GM19397 (cell line): ENCODE measurements around the gene CALN1.

Experiments
- ATAC-seq: cut with Tn5 transposase; IDR thresholded peaks from one replicate; pipeline ENCODE4 v1.9.1; 2021; ENCODE audit warnings: mild to moderate bottlenecking, moderate library complexity; ENCODE audit not compliant: unreplicated experiment

Gene CALN1

DNA sequence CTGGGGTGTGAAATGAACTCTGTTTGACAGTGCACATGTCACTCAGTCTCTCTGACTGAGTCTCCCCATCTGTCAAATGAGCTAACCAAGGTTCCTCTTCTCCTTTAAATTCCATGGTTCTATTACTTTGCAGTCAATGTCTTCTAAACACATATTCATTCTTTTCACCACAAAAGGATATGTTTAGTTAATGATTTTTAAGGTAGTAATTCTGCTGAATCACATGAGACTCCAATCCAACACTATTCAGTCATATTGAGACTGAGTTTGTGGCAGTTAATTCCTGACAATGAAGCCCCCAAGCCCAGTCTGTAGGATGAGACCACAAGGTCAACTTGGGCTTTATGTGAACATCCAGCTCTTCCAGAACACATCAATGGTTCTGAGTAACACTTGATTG is 85.3 kb downstream of the CALN1 start:
- no peak for ATAC-seq

DNA sequence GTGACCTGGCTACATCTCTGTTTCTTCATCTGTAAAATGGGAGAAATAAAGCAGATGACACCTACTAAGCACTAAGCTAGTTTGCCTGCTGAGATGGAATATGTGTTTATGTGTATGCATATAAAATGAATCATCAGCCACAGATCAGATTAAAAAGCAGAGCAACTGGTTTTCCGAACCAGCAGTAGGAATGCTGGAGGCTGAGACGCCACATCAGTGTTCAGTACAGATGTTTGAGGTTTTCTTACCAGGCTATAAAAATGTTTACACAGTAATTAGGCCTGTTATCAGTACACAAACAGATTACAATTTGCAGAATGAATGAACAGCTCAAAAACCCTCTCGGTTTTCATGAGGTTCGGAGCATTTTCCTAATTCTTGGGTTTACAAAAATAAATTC is 85.8 kb downstream of the CALN1 start:
- no peak for ATAC-seq

DNA sequence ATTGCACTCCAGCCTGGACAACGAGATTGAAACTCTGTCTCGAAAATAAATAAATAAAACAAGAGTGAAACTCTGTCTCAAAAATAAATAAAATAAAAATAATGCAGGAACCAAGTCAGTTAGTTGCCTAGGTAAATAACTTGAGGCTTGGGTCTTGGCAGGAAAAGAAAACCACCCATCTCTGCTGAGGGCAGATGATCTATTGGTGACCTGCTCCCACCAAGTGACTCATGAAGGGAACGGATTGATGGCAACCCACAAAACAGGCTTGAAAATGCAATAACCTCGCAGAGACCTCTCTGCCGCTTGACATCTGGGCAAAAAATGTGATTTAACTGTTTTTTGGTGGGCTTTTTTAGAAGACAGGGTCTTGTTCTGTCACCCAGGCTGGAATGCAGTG is 86.6 kb downstream of the CALN1 start:
- no peak for ATAC-seq

GRCh38 chr7:72321637-72322036 is 90.5 kb downstream of the CALN1 start:
- ATAC-seq = no peak

GRCh38 chr7:72321081-72321480 is 91.1 kb downstream of the CALN1 start:
- no peak for ATAC-seq

DNA sequence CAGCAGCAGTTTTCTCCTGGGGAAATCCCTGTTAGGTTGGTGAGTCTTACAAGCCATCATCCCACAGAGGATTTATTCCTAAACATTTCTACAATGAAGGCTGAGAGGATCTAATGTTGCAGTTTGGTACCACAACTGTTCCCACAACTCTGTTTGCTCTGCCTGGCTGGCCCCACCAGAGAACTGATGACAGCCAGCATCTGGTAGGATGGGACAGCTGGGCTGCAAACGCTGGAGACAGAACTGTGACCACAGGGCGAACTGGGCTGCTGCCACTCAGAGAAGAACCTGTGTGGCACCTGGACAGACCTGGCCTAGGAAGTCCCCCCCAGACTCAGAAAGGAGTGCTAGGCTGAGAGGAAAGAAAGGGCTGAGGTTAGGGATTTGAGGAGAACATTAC is 94.8 kb downstream of the CALN1 start:
- no peak for ATAC-seq

- ATAC-seq = no peak
Observed at GRCh38 chr7:72316148-72316547, 96.0 kb downstream of the CALN1 start.

GRCh38 chr7:72313906-72314305 is 98.2 kb downstream of the CALN1 start:
- ATAC-seq = no peak

- ATAC-seq = no peak
Observed at GRCh38 chr7:72310301-72310700, 101.8 kb downstream of the CALN1 start.

DNA sequence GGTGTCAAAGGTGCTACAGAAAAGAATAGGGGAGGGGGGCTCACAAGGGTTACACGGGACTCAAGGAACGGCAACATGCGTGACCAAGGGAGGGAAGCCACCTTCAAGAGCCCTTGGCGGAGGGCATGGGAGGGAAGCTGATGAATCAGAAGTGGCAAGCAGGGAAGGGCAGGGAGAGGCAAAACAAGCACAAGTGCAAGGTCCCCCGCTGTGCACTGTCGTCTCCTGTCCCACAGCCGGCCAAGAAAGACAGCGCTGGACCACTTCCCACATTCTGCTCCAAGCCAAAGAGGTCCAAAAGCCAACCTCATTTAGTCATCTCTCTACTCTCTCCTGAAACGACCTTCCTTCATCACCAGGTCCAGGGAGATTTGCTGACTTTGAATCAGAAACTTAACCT is 102.7 kb downstream of the CALN1 start:
- ATAC-seq = no peak

DNA sequence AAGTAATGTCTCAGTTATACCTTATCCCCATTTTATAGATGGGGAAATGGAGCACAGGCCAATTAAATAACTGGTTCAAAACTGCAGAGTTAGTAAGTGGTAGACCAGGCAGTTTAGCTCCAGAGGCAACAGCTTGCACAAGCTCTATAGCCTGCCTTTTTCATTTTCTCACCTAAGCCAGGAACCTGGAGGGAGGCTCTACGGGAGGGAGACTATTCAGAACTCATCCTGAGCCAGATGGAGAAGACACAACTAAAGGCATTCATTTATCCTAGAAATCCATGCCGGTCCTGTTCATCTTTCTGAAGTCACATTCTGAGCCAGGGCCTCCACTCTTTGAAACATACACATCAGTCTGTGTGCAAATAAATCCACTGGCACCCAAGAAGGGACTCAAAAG is 103.2 kb downstream of the CALN1 start:
- ATAC-seq = no peak

DNA sequence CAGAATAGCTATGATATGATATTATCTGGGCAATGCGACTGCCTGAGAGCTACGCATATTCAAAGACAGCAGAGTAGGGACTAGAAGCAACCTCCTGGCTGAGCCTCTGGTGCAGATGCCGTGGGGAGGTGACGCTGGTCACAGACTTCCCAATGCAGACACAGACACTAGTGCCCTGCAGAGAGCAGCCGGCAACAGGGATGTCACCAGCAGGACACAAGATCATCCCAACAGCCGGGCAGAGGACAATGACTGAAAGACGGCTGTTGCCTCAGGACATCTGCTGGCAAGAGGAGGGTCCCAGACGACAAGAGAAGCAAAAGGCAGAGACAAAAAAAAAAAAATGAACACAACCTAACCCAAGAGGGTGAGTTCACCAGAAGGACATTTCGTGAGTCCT is 104.6 kb downstream of the CALN1 start:
- ATAC-seq = no peak

- no peak for ATAC-seq
Observed at GRCh38 chr7:72298912-72299311, 113.2 kb downstream of the CALN1 start.

DNA sequence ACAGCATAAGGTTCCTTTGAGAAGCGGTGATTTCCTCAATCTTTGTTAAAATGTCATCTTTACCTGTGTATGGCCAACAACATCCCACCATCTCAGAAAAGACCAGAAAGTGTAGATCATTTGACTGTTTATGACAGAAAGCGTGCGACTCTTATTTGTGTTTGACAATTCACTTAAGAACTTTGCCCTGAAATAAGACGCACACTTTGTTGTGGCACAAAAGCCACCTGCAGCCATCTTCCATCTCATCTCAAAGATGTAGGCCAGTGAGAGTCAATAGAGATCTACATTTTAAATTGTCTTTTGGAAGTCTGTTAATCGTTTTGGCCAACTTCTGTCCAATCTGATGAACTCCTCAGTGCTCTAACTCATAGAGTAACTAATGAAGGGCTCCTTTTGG is 114.0 kb downstream of the CALN1 start:
- ATAC-seq = no peak

DNA sequence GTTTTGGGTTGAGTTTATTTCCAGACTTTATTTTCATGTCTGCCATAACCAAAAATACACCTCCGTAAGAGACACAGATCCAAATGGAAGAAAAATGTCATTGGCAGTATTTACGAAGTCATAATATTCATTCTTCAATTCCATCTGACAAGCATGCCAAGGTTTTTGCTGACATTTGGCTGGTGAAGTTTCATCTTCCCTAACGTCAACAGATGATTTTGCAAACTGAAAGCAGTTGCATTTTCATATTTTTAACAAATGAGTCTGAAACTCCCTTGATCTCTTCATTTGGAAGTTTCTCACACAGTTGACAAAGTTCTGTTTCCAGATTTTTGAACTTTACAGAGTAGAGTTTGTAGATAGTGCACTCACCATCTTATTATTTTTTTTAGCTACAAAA is 114.5 kb downstream of the CALN1 start:
- no peak for ATAC-seq

DNA sequence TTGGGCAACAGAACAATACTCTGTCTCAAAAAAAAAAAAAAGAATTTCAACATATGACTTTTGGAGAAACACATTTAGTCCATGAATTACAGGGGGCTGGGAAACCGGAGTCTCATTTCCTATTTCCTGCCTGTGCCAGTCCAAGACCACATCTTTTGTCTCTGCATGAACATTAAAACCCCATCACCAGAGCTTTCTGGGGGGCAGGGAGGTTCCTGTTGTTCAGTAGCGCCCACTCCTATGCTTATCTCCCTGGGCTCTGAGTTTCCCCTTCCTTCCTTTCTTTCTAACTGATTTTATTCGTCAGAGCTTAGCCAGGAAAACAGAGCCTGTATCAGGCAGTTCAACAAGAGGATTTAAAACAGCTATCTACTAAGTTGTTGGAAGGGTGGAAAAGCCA is 119.3 kb downstream of the CALN1 start:
- ATAC-seq = no peak

- ATAC-seq = no peak
Observed at GRCh38 chr7:72292118-72292517, 120.0 kb downstream of the CALN1 start.

GRCh38 chr7:72286519-72286918 is 125.6 kb downstream of the CALN1 start:
- ATAC-seq = no peak

- ATAC-seq = no peak
Observed at GRCh38 chr7:72283309-72283708, 128.8 kb downstream of the CALN1 start.

GRCh38 chr7:72281308-72281707 is 130.8 kb downstream of the CALN1 start:
- no peak for ATAC-seq

DNA sequence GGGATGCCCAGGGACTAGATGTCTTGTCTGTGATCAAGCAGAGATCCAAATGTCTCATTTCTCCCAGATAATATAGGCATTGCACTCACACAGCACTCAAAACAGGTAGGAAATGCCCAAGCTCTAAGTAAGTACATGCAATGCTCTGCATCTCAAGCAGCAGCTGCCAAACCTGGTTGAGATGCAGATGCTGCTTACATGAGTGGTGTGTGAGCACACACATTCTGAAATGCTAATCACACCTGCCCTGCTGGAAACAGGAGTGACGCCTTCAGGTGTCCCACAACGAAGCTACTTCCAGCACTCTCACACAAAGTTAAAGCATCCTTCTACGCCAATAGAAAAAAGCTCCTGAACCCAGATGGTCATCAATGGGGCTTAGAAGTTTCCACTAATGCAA is 132.9 kb downstream of the CALN1 start:
- ATAC-seq = no peak

DNA sequence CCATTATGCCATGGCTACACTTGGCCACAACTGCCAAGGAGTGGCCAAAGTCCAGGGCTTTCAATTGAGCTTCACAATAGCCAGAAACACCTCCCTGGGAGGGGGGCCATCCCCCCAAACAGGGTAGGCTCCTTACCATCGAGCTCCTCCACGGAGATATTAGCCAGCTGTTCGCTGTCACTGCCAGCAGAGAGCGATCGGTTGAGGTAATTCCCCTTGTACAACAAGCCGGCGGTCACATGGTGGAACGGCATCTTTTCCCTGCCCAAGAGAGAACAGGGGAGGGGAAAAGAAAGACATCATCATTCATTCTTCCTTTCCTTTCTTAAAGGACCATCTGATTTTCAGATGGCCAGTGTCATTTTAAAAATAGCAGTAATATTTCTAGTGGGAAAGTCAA is 133.6 kb downstream of the CALN1 start:
- no peak for ATAC-seq

GRCh38 chr7:72275382-72276070 is 136.6 kb downstream of the CALN1 start:
- ATAC-seq = no peak
